ENCODE results near the gene PTPRZ1.

Gene PTPRZ1

GRCh38 chr7:122018032-122018431 lies 145.1 kb downstream of the PTPRZ1 start:
- no peak for DNase-seq (ENCODE audit: low read depth)
- H3K4me3 ChIP-seq (ENCODE audit: low read depth, low read length) = no peak overlapping the region

DNA sequence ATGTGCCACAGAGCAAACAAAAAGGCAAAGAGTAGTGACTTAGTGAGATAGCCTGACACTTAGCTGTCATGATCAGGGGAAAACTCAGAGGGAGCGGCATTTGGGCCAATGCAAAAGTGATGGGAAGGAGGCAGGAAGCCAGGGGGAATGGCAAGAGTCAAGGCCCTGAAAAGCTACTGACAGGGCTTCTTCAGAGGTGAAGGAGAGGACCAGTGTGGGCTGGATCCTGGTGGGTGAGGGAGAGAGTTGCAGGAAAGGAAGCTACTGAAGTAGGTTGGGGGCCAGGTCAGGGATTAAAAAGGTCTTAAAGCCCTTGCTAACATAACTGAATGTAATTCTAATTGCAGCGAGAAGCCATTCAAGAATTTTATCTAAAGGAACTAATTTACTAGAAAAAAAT lies 154.1 kb downstream of the PTPRZ1 start:
- no peak overlapping the region for H3K4me3 ChIP-seq (ENCODE audit: low read depth, low read length)

DNA sequence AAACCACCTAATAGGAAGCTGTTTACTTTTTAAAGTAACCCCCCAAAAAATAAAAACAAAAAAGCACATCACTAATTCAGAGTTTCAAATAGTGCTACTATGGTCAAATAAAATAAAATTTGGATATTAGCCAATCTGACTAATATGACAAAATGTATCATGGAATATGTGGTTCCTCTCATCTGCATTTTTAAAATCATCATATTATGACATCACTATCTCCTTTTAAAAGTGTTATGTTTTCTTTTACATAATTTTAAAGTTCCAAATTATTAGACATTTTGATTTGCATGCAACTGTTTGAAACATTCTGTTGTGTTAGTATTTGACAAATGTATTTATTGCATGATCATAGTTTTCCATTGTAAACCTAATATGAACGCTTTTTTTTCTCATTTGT lies 160.7 kb downstream of the PTPRZ1 start:
- no peak overlapping the region for H3K4me3 ChIP-seq (ENCODE audit: low read depth, low read length)
- DNase-seq (ENCODE audit: low read depth) = no peak

More for the DNA sequence above, 154.1 kb downstream of the PTPRZ1 start:
- DNase-seq (ENCODE audit: low read depth) = no peak

DNA sequence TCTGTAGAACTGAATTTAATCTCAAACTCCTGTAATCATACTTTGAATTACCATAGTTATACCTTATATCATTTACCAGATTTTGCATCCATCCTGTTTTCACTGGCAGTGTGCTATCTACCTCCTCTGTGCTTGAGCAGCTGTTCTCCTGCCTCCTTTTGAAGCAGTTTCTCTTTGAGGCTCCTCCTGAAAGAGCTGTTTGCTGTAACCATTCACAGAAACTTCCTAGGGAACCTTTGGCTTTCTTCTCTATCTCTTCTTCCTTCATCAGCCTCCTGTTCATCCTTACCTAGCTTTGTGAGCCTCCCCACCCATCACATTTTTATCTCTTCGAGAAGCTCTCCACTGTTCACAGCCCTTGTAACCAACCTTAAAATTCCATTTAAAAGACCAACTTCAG lies 162.9 kb downstream of the PTPRZ1 start:
- H3K4me3 ChIP-seq (ENCODE audit: low read depth, low read length) = no peak overlapping the region
- DNase-seq (ENCODE audit: low read depth) = no peak

GRCh38 chr7:122038134-122038533 lies 165.2 kb downstream of the PTPRZ1 start:
- H3K4me3 ChIP-seq (ENCODE audit: low read depth, low read length) = no peak overlapping the region
- DNase-seq (ENCODE audit: low read depth) = no peak

DNA sequence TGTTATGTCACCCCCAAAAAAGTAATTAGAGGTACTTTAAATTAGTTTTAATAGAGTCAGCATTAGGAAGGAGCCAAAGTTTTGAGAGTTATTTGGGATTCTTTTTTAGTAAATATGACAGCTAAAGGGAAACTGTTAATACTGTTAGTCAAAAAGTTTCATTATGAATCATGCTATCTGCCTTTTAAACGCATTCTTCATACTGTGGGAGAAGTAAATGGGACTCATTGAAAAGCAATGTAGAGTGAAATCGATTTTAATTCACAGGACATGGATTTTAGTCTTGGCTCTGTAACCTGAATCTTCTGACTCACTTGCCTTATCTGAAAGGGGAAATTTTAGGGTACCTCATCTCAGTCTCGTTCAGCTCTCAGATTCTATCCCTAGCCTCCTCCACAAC lies 165.9 kb downstream of the PTPRZ1 start:
- no peak overlapping the region for H3K4me3 ChIP-seq (ENCODE audit: low read depth, low read length)
- no peak for DNase-seq (ENCODE audit: low read depth)

GRCh38 chr7:122040147-122040546 lies 167.2 kb downstream of the PTPRZ1 start:
- H3K4me3 ChIP-seq (ENCODE audit: low read depth, low read length) = no peak overlapping the region
- DNase-seq (ENCODE audit: low read depth) = no peak

GRCh38 chr7:122046402-122046801 lies 173.4 kb downstream of the PTPRZ1 start:
- DNase-seq (ENCODE audit: low read depth) = no peak
- H3K4me3 ChIP-seq (ENCODE audit: low read depth, low read length) = no peak overlapping the region

GRCh38 chr7:122054393-122054792 lies 181.4 kb downstream of the PTPRZ1 start:
- DNase-seq (ENCODE audit: low read depth) = no peak

GRCh38 chr7:122055073-122055472 lies 182.1 kb downstream of the PTPRZ1 start:
- no peak for DNase-seq (ENCODE audit: low read depth)
- H3K4me3 ChIP-seq (ENCODE audit: low read depth, low read length) = no peak overlapping the region

More at GRCh38 chr7:122054393-122054792, 181.4 kb downstream of the PTPRZ1 start:
- H3K4me3 ChIP-seq (ENCODE audit: low read depth, low read length) = no peak overlapping the region

- H3K4me3 ChIP-seq (ENCODE audit: low read depth, low read length) = no peak overlapping the region
- no peak for DNase-seq (ENCODE audit: low read depth)
Observed at GRCh38 chr7:122056977-122057376, 184.0 kb downstream of the PTPRZ1 start.

GRCh38 chr7:122059542-122059941 lies 186.6 kb downstream of the PTPRZ1 start:
- DNase-seq (ENCODE audit: low read depth) = no peak
- H3K4me3 ChIP-seq (ENCODE audit: low read depth, low read length) = no peak overlapping the region

GRCh38 chr7:122063146-122063545 lies 190.2 kb downstream of the PTPRZ1 start:
- DNase-seq (ENCODE audit: low read depth) = no peak
- H3K4me3 ChIP-seq (ENCODE audit: low read depth, low read length) = no peak overlapping the region

GRCh38 chr7:122064971-122065370 lies 192.0 kb downstream of the PTPRZ1 start:
- DNase-seq (ENCODE audit: low read depth) = no peak
- H3K4me3 ChIP-seq (ENCODE audit: low read depth, low read length) = no peak overlapping the region

DNA sequence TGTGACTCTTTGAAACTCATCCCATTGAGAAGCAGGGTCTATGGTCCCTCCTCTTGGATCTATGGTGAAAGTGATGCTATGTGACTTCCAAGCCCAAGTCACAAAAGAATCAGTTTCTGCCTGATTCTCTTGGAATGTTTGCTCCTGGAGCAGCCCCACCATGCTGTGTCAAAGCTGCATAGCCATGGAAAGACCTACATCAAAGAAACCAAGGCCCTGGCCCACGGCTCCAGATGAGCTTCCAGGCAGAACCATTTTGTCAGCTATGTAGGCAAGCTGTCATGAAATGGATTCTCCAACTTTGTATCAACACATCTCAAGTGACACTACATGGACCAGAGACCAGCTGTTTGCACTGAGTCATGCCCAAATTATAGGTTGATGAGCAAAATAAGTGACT lies 194.1 kb downstream of the PTPRZ1 start:
- no peak overlapping the region for H3K4me3 ChIP-seq (ENCODE audit: low read depth, low read length)

GRCh38 chr7:122068046-122068445 lies 195.1 kb downstream of the PTPRZ1 start:
- DNase-seq (ENCODE audit: low read depth) = no peak

More for the DNA sequence above, 194.1 kb downstream of the PTPRZ1 start:
- DNase-seq (ENCODE audit: low read depth) = no peak

GRCh38 chr7:122068999-122069398 lies 196.0 kb downstream of the PTPRZ1 start:
- no peak for DNase-seq (ENCODE audit: low read depth)

More at GRCh38 chr7:122068046-122068445, 195.1 kb downstream of the PTPRZ1 start:
- H3K4me3 ChIP-seq (ENCODE audit: low read depth, low read length) = no peak overlapping the region

DNA sequence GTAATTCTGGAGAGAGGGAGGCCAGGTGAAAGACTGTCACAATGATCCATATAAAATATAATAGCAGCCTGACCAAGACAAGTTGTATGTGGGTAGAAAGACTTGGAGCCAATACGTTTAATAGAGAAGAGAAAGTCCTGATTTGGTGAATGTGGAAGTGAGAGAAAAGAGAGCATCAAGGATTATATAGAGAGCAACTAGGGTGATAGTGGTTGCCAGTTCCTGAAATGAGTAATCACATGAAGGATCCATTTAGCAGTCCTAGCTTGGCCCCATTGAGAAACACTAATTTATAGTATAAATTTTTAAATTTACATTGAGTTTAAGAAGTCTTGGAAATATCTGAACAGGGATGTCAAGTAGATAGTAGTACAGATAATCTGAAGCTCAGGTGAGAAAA lies 197.1 kb downstream of the PTPRZ1 start:
- no peak overlapping the region for H3K4me3 ChIP-seq (ENCODE audit: low read depth, low read length)
- DNase-seq (ENCODE audit: low read depth) = no peak

More at GRCh38 chr7:122068999-122069398, 196.0 kb downstream of the PTPRZ1 start:
- H3K4me3 ChIP-seq (ENCODE audit: low read depth, low read length) = no peak overlapping the region

- no peak overlapping the region for H3K4me3 ChIP-seq (ENCODE audit: low read depth, low read length)
Observed at GRCh38 chr7:122070834-122071233, 197.9 kb downstream of the PTPRZ1 start.

GRCh38 chr7:122072272-122072671 lies 199.3 kb downstream of the PTPRZ1 start:
- DNase-seq (ENCODE audit: low read depth) = no peak

More at GRCh38 chr7:122070834-122071233, 197.9 kb downstream of the PTPRZ1 start:
- no peak for DNase-seq (ENCODE audit: low read depth)

DNA sequence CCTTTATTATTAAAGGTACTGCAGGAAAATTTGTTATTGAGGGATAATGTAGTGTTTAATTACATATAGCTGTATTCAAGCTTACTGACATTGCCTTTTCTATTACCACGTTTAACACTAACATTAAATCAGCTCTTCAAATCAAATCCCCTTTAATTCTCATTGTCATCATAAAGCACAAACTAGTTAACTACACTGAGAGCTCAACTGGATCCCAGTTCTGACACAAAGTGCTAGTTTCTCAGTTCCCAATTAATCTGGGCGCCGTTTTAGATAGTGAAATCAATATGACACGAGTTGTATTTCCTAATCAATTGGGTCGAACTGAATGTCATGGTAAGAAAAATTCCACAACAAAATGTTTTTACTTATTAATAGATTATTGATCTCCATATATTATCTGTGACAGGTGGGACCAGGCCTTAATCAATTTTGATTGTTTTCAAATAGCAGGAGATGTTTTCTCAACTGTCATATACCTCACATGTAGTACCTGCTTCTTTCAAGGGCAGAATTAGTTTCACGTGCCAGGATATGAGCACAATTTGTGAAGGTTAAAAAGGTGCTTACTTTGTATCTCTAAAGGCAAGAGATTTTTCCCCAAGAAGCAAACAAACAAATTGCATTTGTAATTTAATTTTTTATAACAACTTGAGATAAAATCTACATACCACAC lies 200.1 kb downstream of the PTPRZ1 start:
- no peak overlapping the region for H3K4me3 ChIP-seq (ENCODE audit: low read depth, low read length)
- no peak for DNase-seq (ENCODE audit: low read depth)

More at GRCh38 chr7:122072272-122072671, 199.3 kb downstream of the PTPRZ1 start:
- H3K4me3 ChIP-seq (ENCODE audit: low read depth, low read length) = no peak overlapping the region

All from skeletal muscle cell (primary cell).